IMR-90 (cell line): ENCODE measurements around the gene NDUFB2. TPM values are rescaled to one million over a fixed set of nuclear protein-coding genes. Genes with fewer than 3 reads are reported as not detected.
A peak's percentile ranks its signal among the peaks of the same experiment; 100 is the strongest.

ENCODE experiments used
- ATAC-seq: fragments of 200-7000 bp; cut with Tn5 transposase; 2 replicates; pipeline ENCODE4 v1.9.1; 2020; ENCODE audit warnings: low read depth, mild to moderate bottlenecking, moderate library complexity
- BruUV-seq: library from RNA; stranded (reverse); fragments of 400-500 nt; replicated peaks from 2 replicates; lab custom pipeline; 2021; lab: Mats Ljungman, UMichigan
- CTCF ChIA-PET: fragments of 300-600 bp; formaldehyde crosslinking; extraction: SDS; loops from one replicate; lab custom pipeline; 2021; ENCODE audit warnings: antibody characterized with exemption; lab: Yijun Ruan, JAX
- POLR2A ChIA-PET: fragments of 300-600 bp; sonication (Branson Sonifier 250); formaldehyde crosslinking; loops from one replicate; lab custom pipeline; 2022; ENCODE audit warnings: antibody characterized with exemption; ENCODE audit not compliant: unreplicated experiment; lab: Charles Lee
- DNase-seq: peaks from one replicate; pipeline ENCODE4 v3.0.0; 2013
- H2AFZ ChIP-seq: replicated peaks from 2 replicates; pipeline ENCODE3; 2013; ENCODE audit warnings: low read length, mild to moderate bottlenecking; ENCODE audit not compliant: poor library complexity
- H2AK5ac ChIP-seq: 2 replicates; pipeline ENCODE4 v1.6.1; 2013; ENCODE audit warnings: low read depth, low read length, inconsistent platforms
- H2AK9ac ChIP-seq: replicated peaks from 2 replicates; pipeline ENCODE3; 2013; ENCODE audit warnings: mild to moderate bottlenecking, low read depth, low read length, moderate library complexity; ENCODE audit not compliant: poor library complexity
- H2BK120ac ChIP-seq: 2 replicates; pipeline ENCODE4 v1.6.1; 2013; ENCODE audit warnings: low read depth, low read length, inconsistent platforms
- H2BK15ac ChIP-seq: 3 replicates; pipeline ENCODE4 v1.6.1; 2013; ENCODE audit warnings: low read depth, low read length, inconsistent platforms
- H2BK20ac ChIP-seq: 2 replicates; pipeline ENCODE4 v1.6.1; 2013; ENCODE audit warnings: low read depth, mild to moderate bottlenecking, inconsistent platforms, low read length, moderate library complexity
- H2BK5ac ChIP-seq: 2 replicates; pipeline ENCODE4 v1.6.1; 2013; ENCODE audit warnings: mild to moderate bottlenecking, low read depth, low read length, inconsistent platforms; ENCODE audit not compliant: poor library complexity, severe bottlenecking
- H3K14ac ChIP-seq: replicated peaks from 2 replicates; pipeline ENCODE4 v1.6.1; 2013; ENCODE audit warnings: low read depth, low read length, inconsistent platforms
- H3K18ac ChIP-seq: 2 replicates; pipeline ENCODE4 v1.6.1; 2013; ENCODE audit warnings: low read depth, low read length, control low read depth
- H3K23ac ChIP-seq: 2 replicates; pipeline ENCODE4 v1.6.1; 2013; ENCODE audit warnings: low read depth, low read length, inconsistent platforms
- H3K27ac ChIP-seq: 2 replicates; pipeline ENCODE4 v1.5.1; 2013; ENCODE audit warnings: mild to moderate bottlenecking, control low read depth, low read length; ENCODE audit not compliant: insufficient read depth
- H3K27me3 ChIP-seq: 2 replicates; pipeline ENCODE4 v1.6.1; 2013; ENCODE audit warnings: low read length; ENCODE audit not compliant: control insufficient read depth, insufficient read depth
- H3K36me3 ChIP-seq: 2 replicates; pipeline ENCODE4 v1.6.1; 2013; ENCODE audit warnings: low read length, mixed read lengths; ENCODE audit not compliant: control insufficient read depth, insufficient read depth
- H3K4ac ChIP-seq: 2 replicates; pipeline ENCODE4 v1.6.1; 2013; ENCODE audit warnings: low read depth, low read length, inconsistent platforms
- H3K4me1 ChIP-seq: 2 replicates; pipeline ENCODE4 v1.6.1; 2013; ENCODE audit warnings: low read length, mixed read lengths; ENCODE audit not compliant: control insufficient read depth, insufficient read depth
- H3K4me2 ChIP-seq: 2 replicates; pipeline ENCODE4 v1.6.1; 2013; ENCODE audit warnings: low read depth, mild to moderate bottlenecking, control low read depth, low read length, moderate library complexity
- H3K4me3 ChIP-seq: 2 replicates; pipeline ENCODE4 v1.5.1; 2013; ENCODE audit warnings: low read depth, mild to moderate bottlenecking, control low read depth, low read length, moderate library complexity; ENCODE audit not compliant: insufficient read depth
- H3K56ac ChIP-seq: 2 replicates; pipeline ENCODE4 v1.6.1; 2013; ENCODE audit warnings: low read length, inconsistent platforms; ENCODE audit not compliant: insufficient read depth; ENCODE audit errors: extremely low read depth
- H3K79me1 ChIP-seq, 2 experiments: 2 replicates each; pipeline ENCODE4 v1.6.1; 2013; ENCODE audit warnings: low read length in 2 of 2, inconsistent platforms in 1 of 2, low read depth in 1 of 2
- H3K9ac ChIP-seq: 2 replicates; pipeline ENCODE4 v1.6.1; 2013; ENCODE audit warnings: low read depth, low read length, control low read depth
- H3K9me1 ChIP-seq: 2 replicates; pipeline ENCODE4 v1.6.1; 2013; ENCODE audit warnings: low read length, inconsistent platforms; ENCODE audit not compliant: insufficient read depth
- H3K9me3 ChIP-seq: 2 replicates; pipeline ENCODE4 v1.6.1; 2013; ENCODE audit warnings: low read length; ENCODE audit not compliant: control insufficient read depth, insufficient read depth
- H4K20me1 ChIP-seq: 2 replicates; pipeline ENCODE4 v1.6.1; 2013; ENCODE audit warnings: low read length, inconsistent platforms; ENCODE audit not compliant: insufficient read depth
- H4K5ac ChIP-seq: 2 replicates; pipeline ENCODE4 v1.6.1; 2013; ENCODE audit warnings: mild to moderate bottlenecking, low read depth, low read length, control low read depth
- H4K8ac ChIP-seq, 2 experiments: 2 replicates each; pipeline ENCODE4 v1.6.1; 2013; ENCODE audit warnings: low read depth in 2 of 2, low read length in 2 of 2, control low read depth in 1 of 2, inconsistent platforms in 1 of 2
- H4K91ac ChIP-seq: 2 replicates; pipeline ENCODE4 v1.6.1; 2013; ENCODE audit warnings: low read depth, low read length, inconsistent platforms; ENCODE audit not compliant: insufficient read depth
- BHLHE40 ChIP-seq: fragments of 150-350 bp; IDR thresholded peaks from 2 replicates; pipeline ENCODE4 v1.6.1; 2016; ENCODE audit warnings: mild to moderate bottlenecking, low read depth, low read length
- CEBPB ChIP-seq: IDR thresholded peaks from 2 replicates; pipeline ENCODE4 v1.6.1; 2012; ENCODE audit warnings: low read depth, low read length, improper control_type of control experiment
- CHD1 ChIP-seq: IDR thresholded peaks from 2 replicates; pipeline ENCODE4 v1.6.1; 2012; ENCODE audit warnings: low read depth, low read length, improper control_type of control experiment
- FOS ChIP-seq: fragments of 150-350 bp; IDR thresholded peaks from 2 replicates; pipeline ENCODE4 v1.6.1; 2016; ENCODE audit warnings: low read depth, low read length
- MAFK ChIP-seq: IDR thresholded peaks from 2 replicates; pipeline ENCODE4 v1.6.1; 2012; ENCODE audit warnings: low read depth, low read length, improper control_type of control experiment
- MAZ ChIP-seq: IDR thresholded peaks from 2 replicates; pipeline ENCODE4 v1.6.1; 2012; ENCODE audit warnings: low read depth, mild to moderate bottlenecking, low read length, improper control_type of control experiment, moderate library complexity, borderline replicate concordance
- MXI1 ChIP-seq: IDR thresholded peaks from 2 replicates; pipeline ENCODE4 v1.6.1; 2012; ENCODE audit warnings: low read depth, mild to moderate bottlenecking, low read length, moderate library complexity, borderline replicate concordance
- NFE2L2 ChIP-seq: fragments of 150-350 bp; IDR thresholded peaks from 2 replicates; pipeline ENCODE4 v1.6.1; 2016; ENCODE audit warnings: low read depth, mild to moderate bottlenecking, low read length
- POLR2A ChIP-seq: IDR thresholded peaks from 2 replicates; pipeline ENCODE4 v1.6.1; 2012; ENCODE audit warnings: mild to moderate bottlenecking, low read depth, low read length
- RCOR1 ChIP-seq: IDR thresholded peaks from 2 replicates; pipeline ENCODE4 v1.6.1; 2012; ENCODE audit warnings: mild to moderate bottlenecking, low read length, improper control_type of control experiment; ENCODE audit not compliant: insufficient replicate concordance
- RFX5 ChIP-seq: IDR thresholded peaks from 2 replicates; pipeline ENCODE4 v1.8.0; 2012; ENCODE audit warnings: low read depth, mild to moderate bottlenecking, low read length, moderate library complexity
- SMC3 ChIP-seq: fragments of 150-350 bp; IDR thresholded peaks from 2 replicates; pipeline ENCODE4 v1.6.1; 2016; ENCODE audit warnings: low read depth, mild to moderate bottlenecking, antibody characterized with exemption, low read length, moderate library complexity
- dilution Hi-C: fragments of 300-500 bp; cut with HindIII; formaldehyde crosslinking; loops from one replicate; pipeline ENCODE4 v1.14.3; 2018; ENCODE audit warnings: low sequenced_read_pairs; ENCODE audit not compliant: unreplicated experiment
- in situ Hi-C: fragments of 300-500 bp; cut with MboI; formaldehyde crosslinking; loops from 3 replicates; pipeline ENCODE4 v1.14.3; 2019; ENCODE audit warnings: low sequenced_read_pairs, inconsistent platforms, mixed read lengths
- intact Hi-C: fragments of 100-400 bp; cut with micrococcal nuclease; formaldehyde crosslinking; loops from 2 replicates; pipeline ENCODE4 v1.10.0; 2022
- polyA plus RNA-seq, 3 experiments: library from polyadenylated mRNA; depleted of rRNA; stranded (reverse); fragments of >200 nt; gene quantifications; 2 replicates each; pipeline ENCODE4 v1.2.3, GENCODE V29; 2012; ENCODE audit warnings: low replicate concordance in 1 of 3
- total RNA-seq: library from RNA; depleted of rRNA; stranded (reverse); fragments of >200 nt; gene quantifications from 2 replicates; pipeline ENCODE4 v1.2.3, GENCODE V29; 2012
- TF ChIP-seq, protein P1 (sequence below): conservative IDR thresholded peaks from 2 replicates; pipeline ENCODE4 v1.5.1; 2012; ENCODE audit warnings: mild to moderate bottlenecking, low read depth, low read length, improper control_type of control experiment
- TF ChIP-seq, protein P2 (sequence below): fragments of 150-350 bp; IDR thresholded peaks from 2 replicates; pipeline ENCODE4 v1.6.1; 2016; ENCODE audit warnings: low read depth, mild to moderate bottlenecking, low read length, moderate library complexity, borderline replicate concordance
- TF ChIP-seq, protein P3 (sequence below): fragments of 150-350 bp; IDR thresholded peaks from 2 replicates; pipeline ENCODE4 v1.6.1; 2017; ENCODE audit warnings: mild to moderate bottlenecking, antibody characterized with exemption, low read length, low read depth

Gene NDUFB2
- total and polyA plus RNA-seq, 2 of the 4 experiments (the other 2 are of a cell fraction), result 81.7 to 143 TPM

DNA sequence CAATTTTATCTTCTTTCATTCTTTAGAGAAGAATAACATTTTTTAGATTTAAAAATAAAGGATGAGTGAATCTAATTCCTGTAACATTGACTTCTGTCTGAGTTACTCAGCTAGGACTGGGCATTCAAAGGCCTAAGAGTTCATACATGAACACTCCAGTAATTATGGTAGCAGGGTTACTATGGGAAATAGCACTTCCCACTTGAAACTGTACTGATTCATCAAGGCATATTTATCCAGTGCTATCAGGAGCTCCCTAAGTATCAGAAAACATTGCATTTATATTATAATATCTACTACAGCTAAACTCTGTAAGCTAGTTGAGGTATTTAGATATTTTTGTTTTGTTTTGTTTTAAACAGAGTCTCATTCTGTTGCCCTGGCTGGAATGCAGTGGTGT lies 41.8 kb downstream of the NDUFB2 start:
- Histone ChIP-seq H3K14ac (no peak overlapping the region), H4K91ac (no peak overlapping the region), H2AFZ (no peak overlapping the region), H3K79me1 (0 out of 4 replicates have a peak, but pooled peaks cover 0 to 2% of the 10 kb centered on the region in 2 experiments), H3K56ac (no peak overlapping the region), H3K4me2 (no peak overlapping the region), H4K20me1 (no peaks in the 10 kb centered on the region), H4K8ac (no peak overlapping the region), H2BK120ac (no peak overlapping the region), H3K9me3 (no peaks in the 10 kb centered on the region), H3K27me3 (no peaks in the 10 kb centered on the region), H3K9me1 (no peaks in the 10 kb centered on the region), H3K23ac (no peak overlapping the region), H3K4ac (no peak overlapping the region), H4K5ac (no peak overlapping the region), H3K36me3 (no peaks in the 10 kb centered on the region), H3K9ac (no peak overlapping the region), H2AK9ac (no peak overlapping the region), H3K4me3 (no peak overlapping the region), H2BK15ac (no peak overlapping the region), H2AK5ac (no peak overlapping the region), H2BK5ac (no peak overlapping the region), H3K4me1 (no peaks in the 10 kb centered on the region), H2BK20ac (no peak overlapping the region), H3K27ac (no peak overlapping the region), H3K18ac (no peak overlapping the region)
- in situ Hi-C loops, result no loop called here
- intact Hi-C loops, result no loop called here
- POLR2A ChIA-PET, result no interaction called here
- TF ChIP-seq POLR2A (no peak), MAFK (no peak), FOS (no peak), MXI1 (no peak), MAZ (no peak), NFE2L2 (no peak), SMC3 (no peak), CHD1 (no peak), CEBPB (no peak), RCOR1 (no peak), BHLHE40 (no peak), RFX5 (no peak)
- TF ChIP-seq, protein P1, sequence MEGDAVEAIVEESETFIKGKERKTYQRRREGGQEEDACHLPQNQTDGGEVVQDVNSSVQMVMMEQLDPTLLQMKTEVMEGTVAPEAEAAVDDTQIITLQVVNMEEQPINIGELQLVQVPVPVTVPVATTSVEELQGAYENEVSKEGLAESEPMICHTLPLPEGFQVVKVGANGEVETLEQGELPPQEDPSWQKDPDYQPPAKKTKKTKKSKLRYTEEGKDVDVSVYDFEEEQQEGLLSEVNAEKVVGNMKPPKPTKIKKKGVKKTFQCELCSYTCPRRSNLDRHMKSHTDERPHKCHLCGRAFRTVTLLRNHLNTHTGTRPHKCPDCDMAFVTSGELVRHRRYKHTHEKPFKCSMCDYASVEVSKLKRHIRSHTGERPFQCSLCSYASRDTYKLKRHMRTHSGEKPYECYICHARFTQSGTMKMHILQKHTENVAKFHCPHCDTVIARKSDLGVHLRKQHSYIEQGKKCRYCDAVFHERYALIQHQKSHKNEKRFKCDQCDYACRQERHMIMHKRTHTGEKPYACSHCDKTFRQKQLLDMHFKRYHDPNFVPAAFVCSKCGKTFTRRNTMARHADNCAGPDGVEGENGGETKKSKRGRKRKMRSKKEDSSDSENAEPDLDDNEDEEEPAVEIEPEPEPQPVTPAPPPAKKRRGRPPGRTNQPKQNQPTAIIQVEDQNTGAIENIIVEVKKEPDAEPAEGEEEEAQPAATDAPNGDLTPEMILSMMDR, result no peak
- TF ChIP-seq, protein P2, sequence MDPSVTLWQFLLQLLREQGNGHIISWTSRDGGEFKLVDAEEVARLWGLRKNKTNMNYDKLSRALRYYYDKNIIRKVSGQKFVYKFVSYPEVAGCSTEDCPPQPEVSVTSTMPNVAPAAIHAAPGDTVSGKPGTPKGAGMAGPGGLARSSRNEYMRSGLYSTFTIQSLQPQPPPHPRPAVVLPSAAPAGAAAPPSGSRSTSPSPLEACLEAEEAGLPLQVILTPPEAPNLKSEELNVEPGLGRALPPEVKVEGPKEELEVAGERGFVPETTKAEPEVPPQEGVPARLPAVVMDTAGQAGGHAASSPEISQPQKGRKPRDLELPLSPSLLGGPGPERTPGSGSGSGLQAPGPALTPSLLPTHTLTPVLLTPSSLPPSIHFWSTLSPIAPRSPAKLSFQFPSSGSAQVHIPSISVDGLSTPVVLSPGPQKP, result no peak
- TF ChIP-seq, protein P3, sequence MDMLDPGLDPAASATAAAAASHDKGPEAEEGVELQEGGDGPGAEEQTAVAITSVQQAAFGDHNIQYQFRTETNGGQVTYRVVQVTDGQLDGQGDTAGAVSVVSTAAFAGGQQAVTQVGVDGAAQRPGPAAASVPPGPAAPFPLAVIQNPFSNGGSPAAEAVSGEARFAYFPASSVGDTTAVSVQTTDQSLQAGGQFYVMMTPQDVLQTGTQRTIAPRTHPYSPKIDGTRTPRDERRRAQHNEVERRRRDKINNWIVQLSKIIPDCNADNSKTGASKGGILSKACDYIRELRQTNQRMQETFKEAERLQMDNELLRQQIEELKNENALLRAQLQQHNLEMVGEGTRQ, result no peak
- CTCF ChIA-PET, result interaction anchor here (1.9 kb wide), 1 partner anchor 12 kb away, joined by 11 read pairs; no protein-coding TSS in a partner anchor
- dilution Hi-C loops, result no loop called here
- ATAC-seq (peak; percentile 91), DNase-seq (peak; percentile 28)
- BruUV-seq, result no TSS peak
